Effector CD8-positive, alpha-beta T cell (primary cell): ENCODE measurements around the gene SOHLH1.
"Not testable (repeated sequence)": the region's sequence is repeated elsewhere in the genome, so short reads cannot be mapped to it uniquely, and the experiment has no call there.

Experiments
- DNase-seq: peaks from one replicate; lab custom pipeline; 2025; lab: John Stamatoyannopoulos, UW

The SOHLH1 gene

GRCh38 chr9:135678236-135679017 is 20.9 kb downstream of the SOHLH1 start:
- DNase-seq, result no peak

- DNase-seq, result no peak
Measured at GRCh38 chr9:135677641-135678168, 21.6 kb downstream of the SOHLH1 start.

- no peak for DNase-seq
Measured at GRCh38 chr9:135676891-135677290, 22.4 kb downstream of the SOHLH1 start.

- DNase-seq, result no peak
Measured at GRCh38 chr9:135674977-135675376, 24.3 kb downstream of the SOHLH1 start.

GRCh38 chr9:135673941-135674340 is 25.3 kb downstream of the SOHLH1 start:
- DNase-seq, result no peak

GRCh38 chr9:135672786-135673185 is 26.5 kb downstream of the SOHLH1 start:
- DNase-seq, result not testable (repeated sequence)

GRCh38 chr9:135671591-135672041 is 27.7 kb downstream of the SOHLH1 start:
- DNase-seq, result no peak

- DNase-seq, result no peak
Measured at GRCh38 chr9:135670721-135671590, 28.3 kb downstream of the SOHLH1 start.

GRCh38 chr9:135669616-135670285 is 29.5 kb downstream of the SOHLH1 start:
- no peak for DNase-seq

- not testable (repeated sequence) for DNase-seq
Measured at GRCh38 chr9:135669018-135669417, 30.3 kb downstream of the SOHLH1 start.

- no peak for DNase-seq
Measured at GRCh38 chr9:135667463-135668001, 31.7 kb downstream of the SOHLH1 start.

- DNase-seq, result no peak
Measured at GRCh38 chr9:135666534-135667462, 32.5 kb downstream of the SOHLH1 start.

GRCh38 chr9:135665795-135666189 is 33.5 kb downstream of the SOHLH1 start:
- no peak for DNase-seq

GRCh38 chr9:135664801-135665794 is 34.2 kb downstream of the SOHLH1 start:
- no peak for DNase-seq

GRCh38 chr9:135664266-135664665 is 35.0 kb downstream of the SOHLH1 start:
- DNase-seq, result no peak

GRCh38 chr9:135663857-135664256 is 35.4 kb downstream of the SOHLH1 start:
- no peak for DNase-seq

- no peak for DNase-seq
Measured at GRCh38 chr9:135663451-135663770, 35.9 kb downstream of the SOHLH1 start.

GRCh38 chr9:135662758-135663450 is 36.4 kb downstream of the SOHLH1 start, which contains the start of gene LCN9:
TSS of gene LCN9 (plus strand) at chr9:135663309. CDS start at chr9:135663322, 13 bp downstream.
- no peak for DNase-seq
